Panc1 (cell line): ENCODE measurements around the gene XKR7. TPM values are rescaled to one million over a fixed set of nuclear protein-coding genes. Genes with fewer than 3 reads are reported as not detected.

Experiments used
- ATAC-seq: fragments of 200-7000 bp; cut with Tn5 transposase; 2 replicates; pipeline ENCODE4 v1.9.1; 2020; ENCODE audit warnings: mild to moderate bottlenecking, moderate library complexity
- BruUV-seq: library from RNA; stranded (reverse); fragments of 400-500 nt; replicated peaks from 2 replicates; lab custom pipeline; 2021; lab: Mats Ljungman, UMichigan
- CTCF ChIA-PET: fragments of 300-600 bp; sonication (Branson Sonifier 250); formaldehyde crosslinking; loops from one replicate; lab custom pipeline; 2022; ENCODE audit warnings: antibody characterized with exemption; lab: Charles Lee
- POLR2A ChIA-PET: fragments of 300-600 bp; sonication (Branson Sonifier 250); formaldehyde crosslinking; loops from one replicate; lab custom pipeline; 2022; ENCODE audit warnings: antibody characterized with exemption; lab: Charles Lee
- DNase-seq: peaks from one replicate; pipeline ENCODE4 v3.0.0-alpha.2; 2010; ENCODE audit warnings: low read depth, low spot score
- H3K27ac ChIP-seq: 2 replicates; pipeline ENCODE4 v1.5.1; 2011; ENCODE audit warnings: mild to moderate bottlenecking, low read length, inconsistent platforms
- H3K27me3 ChIP-seq: fragments of 200-500 bp; sonication (Bioruptor generic); 2 replicates; pipeline ENCODE4 v1.6.0; 2014; ENCODE audit warnings: low read length, inconsistent platforms; ENCODE audit not compliant: control insufficient read depth, insufficient read depth
- H3K36me3 ChIP-seq: fragments of 200-500 bp; sonication (Bioruptor generic); 2 replicates; pipeline ENCODE4 v1.5.1; 2014; ENCODE audit warnings: inconsistent platforms, mild to moderate bottlenecking, low read length, moderate library complexity; ENCODE audit not compliant: control insufficient read depth, insufficient read depth
- H3K4me1 ChIP-seq: 2 replicates; pipeline ENCODE4 v1.5.1; 2011; ENCODE audit warnings: inconsistent platforms, mild to moderate bottlenecking, low read length, moderate library complexity; ENCODE audit not compliant: control insufficient read depth, insufficient read depth
- H3K4me3 ChIP-seq, 2 experiments: 2 replicates each; pipeline ENCODE4 v1.5.1; 2011 to 2012; ENCODE audit warnings: low read depth in 2 of 2, low read length in 2 of 2, mild to moderate bottlenecking in 2 of 2, inconsistent platforms in 1 of 2, moderate library complexity in 1 of 2
- H3K9me3 ChIP-seq: fragments of 200-500 bp; sonication (Bioruptor generic); 2 replicates; pipeline ENCODE4 v1.5.1; 2014; ENCODE audit warnings: low read depth, mild to moderate bottlenecking, inconsistent platforms, low read length, moderate library complexity; ENCODE audit not compliant: control insufficient read depth, insufficient read depth
- POLR2AphosphoS5 ChIP-seq: IDR thresholded peaks from 2 replicates; pipeline ENCODE4 v1.6.1; 2012; ENCODE audit warnings: mild to moderate bottlenecking, low read depth, low read length, moderate library complexity
- SIN3A ChIP-seq: IDR thresholded peaks from 2 replicates; pipeline ENCODE4 v1.6.1; 2012; ENCODE audit warnings: low read depth, mild to moderate bottlenecking, low read length, moderate library complexity, borderline replicate concordance; ENCODE audit not compliant: insufficient read depth
- TCF7L2 ChIP-seq: IDR thresholded peaks from 2 replicates; pipeline ENCODE4 v1.6.1; 2011; ENCODE audit warnings: mild to moderate bottlenecking, low read depth, low read length, inconsistent platforms
- in situ Hi-C: cut with HindIII; loops from 2 replicates; pipeline ENCODE4 v1.10.0; 2016; ENCODE audit warnings: low sequenced_read_pairs, low pct_unique_long_range_greater_than_20kb
- intact Hi-C: fragments of 100-400 bp; cut with micrococcal nuclease; formaldehyde crosslinking; loops from one replicate; pipeline ENCODE4 v1.10.0; 2022; ENCODE audit not compliant: unreplicated experiment
- total RNA-seq: library from RNA; stranded (reverse); gene quantifications from one replicate; pipeline ENCODE4 v1.2.1, GENCODE V29; 2021; ENCODE audit not compliant: unreplicated experiment
- TF ChIP-seq, protein P1 (sequence below): fragments of 450-650 bp; IDR thresholded peaks from 2 replicates; pipeline ENCODE4 v1.5.1; 2017; ENCODE audit warnings: mild to moderate bottlenecking
- TF ChIP-seq, protein P2 (sequence below), 2 experiments: IDR thresholded peaks; 2 replicates each; pipeline ENCODE4 v1.6.1; 2011 to 2012; ENCODE audit warnings: low read depth in 2 of 2, control low read depth in 1 of 2, low read length in 1 of 2, mild to moderate bottlenecking in 1 of 2, moderate library complexity in 1 of 2; ENCODE audit not compliant: insufficient read depth in 1 of 2

The XKR7 gene
- total RNA-seq, 1 experiment from 2014 or later: 6.2 TPM

DNA sequence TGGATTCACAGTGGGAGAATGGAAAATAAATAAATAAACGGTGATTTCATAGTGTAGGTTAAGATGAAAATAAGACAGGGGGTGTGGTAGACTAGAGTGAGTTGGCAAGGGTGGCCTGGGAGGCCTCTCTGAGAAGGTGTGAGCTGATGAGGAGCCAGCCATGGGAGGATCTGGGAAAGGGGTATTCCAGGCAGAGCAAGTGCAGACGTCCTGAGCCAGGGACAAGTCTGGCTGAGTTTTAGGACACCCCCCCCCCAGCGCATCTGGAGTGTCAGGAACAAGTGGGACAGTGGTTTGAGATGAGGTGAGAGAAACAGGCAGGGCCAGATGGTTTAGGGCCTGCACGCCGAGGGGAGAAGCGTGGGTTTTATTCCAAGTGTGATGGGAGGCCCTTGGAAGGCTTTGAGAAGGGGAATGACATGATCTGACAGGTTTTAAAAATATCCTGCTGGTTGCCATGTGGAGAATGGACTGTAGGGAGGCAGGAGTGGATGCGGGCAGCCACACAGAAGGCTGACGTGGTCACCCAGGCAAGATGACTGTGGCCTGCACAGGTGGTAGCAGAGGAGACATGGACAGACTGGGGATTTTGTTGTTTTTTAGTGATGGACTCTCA lies 21.2 kb downstream of the XKR7 start:
- ATAC-seq: no peak

DNA sequence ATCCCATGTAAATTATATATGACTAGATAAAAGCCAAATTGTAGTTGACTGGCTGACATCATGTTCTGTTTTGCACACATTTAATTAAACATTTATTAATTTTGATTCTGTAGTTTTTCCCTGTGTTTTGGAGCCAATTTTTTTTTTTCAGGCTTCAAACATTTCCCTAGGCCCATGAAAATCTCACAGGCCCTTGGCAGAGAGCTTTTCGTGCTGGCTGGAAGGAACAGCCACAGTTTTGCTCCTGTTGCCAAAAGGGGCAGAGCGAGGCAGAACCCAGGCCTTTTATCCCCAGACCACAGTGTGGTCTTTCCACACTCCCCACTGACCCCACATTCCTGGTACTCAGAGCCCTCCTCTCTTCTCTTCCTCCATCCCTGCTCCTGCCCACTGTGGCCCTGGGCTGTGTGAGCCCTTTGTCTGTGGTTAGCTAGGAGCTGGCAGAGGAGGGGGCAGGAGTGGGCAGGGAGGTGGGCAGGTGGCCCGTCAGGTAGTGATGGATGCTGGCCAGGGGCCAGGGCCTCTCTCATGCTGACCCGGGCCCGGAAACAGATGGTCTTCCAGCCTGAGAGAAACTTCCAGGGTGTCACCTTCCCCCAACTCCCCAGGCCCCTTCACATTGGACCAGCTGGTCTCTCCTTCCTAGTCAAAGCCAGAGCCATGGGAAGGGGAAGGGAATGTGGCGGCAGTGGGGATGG lies 22.8 kb downstream of the XKR7 start:
- Histone ChIP-seq H3K36me3 (no peaks in the 10 kb centered on the region), H3K4me3 (no peak overlapping the region), H3K9me3 (no peaks in the 10 kb centered on the region), H3K27me3 (no peaks in the 10 kb centered on the region), H3K4me1 (peaks cover 30% of the 10 kb centered on the region), H3K27ac (peak overlapping the region; percentile 52)
- in situ Hi-C loops (no loop called here), intact Hi-C loops (no loop called here)
- BruUV-seq: no TSS peak
- DNase-seq (no peak), ATAC-seq (no peak)
- TF ChIP-seq POLR2AphosphoS5 (no peak), TCF7L2 (no peak), SIN3A (no peak)
- TF ChIP-seq, protein P1, sequence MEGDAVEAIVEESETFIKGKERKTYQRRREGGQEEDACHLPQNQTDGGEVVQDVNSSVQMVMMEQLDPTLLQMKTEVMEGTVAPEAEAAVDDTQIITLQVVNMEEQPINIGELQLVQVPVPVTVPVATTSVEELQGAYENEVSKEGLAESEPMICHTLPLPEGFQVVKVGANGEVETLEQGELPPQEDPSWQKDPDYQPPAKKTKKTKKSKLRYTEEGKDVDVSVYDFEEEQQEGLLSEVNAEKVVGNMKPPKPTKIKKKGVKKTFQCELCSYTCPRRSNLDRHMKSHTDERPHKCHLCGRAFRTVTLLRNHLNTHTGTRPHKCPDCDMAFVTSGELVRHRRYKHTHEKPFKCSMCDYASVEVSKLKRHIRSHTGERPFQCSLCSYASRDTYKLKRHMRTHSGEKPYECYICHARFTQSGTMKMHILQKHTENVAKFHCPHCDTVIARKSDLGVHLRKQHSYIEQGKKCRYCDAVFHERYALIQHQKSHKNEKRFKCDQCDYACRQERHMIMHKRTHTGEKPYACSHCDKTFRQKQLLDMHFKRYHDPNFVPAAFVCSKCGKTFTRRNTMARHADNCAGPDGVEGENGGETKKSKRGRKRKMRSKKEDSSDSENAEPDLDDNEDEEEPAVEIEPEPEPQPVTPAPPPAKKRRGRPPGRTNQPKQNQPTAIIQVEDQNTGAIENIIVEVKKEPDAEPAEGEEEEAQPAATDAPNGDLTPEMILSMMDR: no peak
- TF ChIP-seq, protein P2, sequence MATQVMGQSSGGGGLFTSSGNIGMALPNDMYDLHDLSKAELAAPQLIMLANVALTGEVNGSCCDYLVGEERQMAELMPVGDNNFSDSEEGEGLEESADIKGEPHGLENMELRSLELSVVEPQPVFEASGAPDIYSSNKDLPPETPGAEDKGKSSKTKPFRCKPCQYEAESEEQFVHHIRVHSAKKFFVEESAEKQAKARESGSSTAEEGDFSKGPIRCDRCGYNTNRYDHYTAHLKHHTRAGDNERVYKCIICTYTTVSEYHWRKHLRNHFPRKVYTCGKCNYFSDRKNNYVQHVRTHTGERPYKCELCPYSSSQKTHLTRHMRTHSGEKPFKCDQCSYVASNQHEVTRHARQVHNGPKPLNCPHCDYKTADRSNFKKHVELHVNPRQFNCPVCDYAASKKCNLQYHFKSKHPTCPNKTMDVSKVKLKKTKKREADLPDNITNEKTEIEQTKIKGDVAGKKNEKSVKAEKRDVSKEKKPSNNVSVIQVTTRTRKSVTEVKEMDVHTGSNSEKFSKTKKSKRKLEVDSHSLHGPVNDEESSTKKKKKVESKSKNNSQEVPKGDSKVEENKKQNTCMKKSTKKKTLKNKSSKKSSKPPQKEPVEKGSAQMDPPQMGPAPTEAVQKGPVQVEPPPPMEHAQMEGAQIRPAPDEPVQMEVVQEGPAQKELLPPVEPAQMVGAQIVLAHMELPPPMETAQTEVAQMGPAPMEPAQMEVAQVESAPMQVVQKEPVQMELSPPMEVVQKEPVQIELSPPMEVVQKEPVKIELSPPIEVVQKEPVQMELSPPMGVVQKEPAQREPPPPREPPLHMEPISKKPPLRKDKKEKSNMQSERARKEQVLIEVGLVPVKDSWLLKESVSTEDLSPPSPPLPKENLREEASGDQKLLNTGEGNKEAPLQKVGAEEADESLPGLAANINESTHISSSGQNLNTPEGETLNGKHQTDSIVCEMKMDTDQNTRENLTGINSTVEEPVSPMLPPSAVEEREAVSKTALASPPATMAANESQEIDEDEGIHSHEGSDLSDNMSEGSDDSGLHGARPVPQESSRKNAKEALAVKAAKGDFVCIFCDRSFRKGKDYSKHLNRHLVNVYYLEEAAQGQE (IDR thresholded peaks at IDR 0.05; ENCODE audit: insufficient read depth in 1 of 2, low read depth in 2 of 2, low read length in 1 of 2): no peak
- ChIA-PET POLR2A (no interaction called here), CTCF (interaction anchor here (0.6 to 1.2 kb wide), 3 partner anchors 34 to 159 kb away, joined by 3 to 11 read pairs (median 3); partner anchors contain the start of gene PDRG1)

More for the DNA sequence above, 21.2 kb downstream of the XKR7 start:
- POLR2A ChIA-PET: no interaction called here
- in situ Hi-C loops: no loop called here
- H3K27ac ChIP-seq: peak overlapping the region; percentile 20; the same call in 1 of the 2 replicates
- CTCF ChIA-PET: interaction anchor here (0.5 kb wide), 1 partner anchor 356 kb away, joined by 6 read pairs; no protein-coding TSS in a partner anchor
- H3K36me3 ChIP-seq: no peaks in the 10 kb centered on the region
- intact Hi-C loops: no loop called here
- TF ChIP-seq, protein P2 (IDR thresholded peaks at IDR 0.05; ENCODE audit: insufficient read depth in 1 of 2, low read depth in 2 of 2, low read length in 1 of 2): no peak
- TF ChIP-seq POLR2AphosphoS5 (no peak), TCF7L2 (no peak), SIN3A (no peak)
- TF ChIP-seq, protein P1: no peak
- no peak overlapping the region for H3K4me3 ChIP-seq
- H3K9me3 ChIP-seq: no peaks in the 10 kb centered on the region
- DNase-seq: no peak
- peaks cover 40% of the 10 kb centered on the region for H3K4me1 ChIP-seq
- no TSS peak for BruUV-seq
- H3K27me3 ChIP-seq: no peaks in the 10 kb centered on the region
